Measurements from ENCODE around the gene CRNKL1.
"Not testable (repeated sequence)": the region's sequence is repeated elsewhere in the genome, so short reads cannot be mapped to it uniquely, and the experiment has no call there.

CRNKL1 gene

DNA sequence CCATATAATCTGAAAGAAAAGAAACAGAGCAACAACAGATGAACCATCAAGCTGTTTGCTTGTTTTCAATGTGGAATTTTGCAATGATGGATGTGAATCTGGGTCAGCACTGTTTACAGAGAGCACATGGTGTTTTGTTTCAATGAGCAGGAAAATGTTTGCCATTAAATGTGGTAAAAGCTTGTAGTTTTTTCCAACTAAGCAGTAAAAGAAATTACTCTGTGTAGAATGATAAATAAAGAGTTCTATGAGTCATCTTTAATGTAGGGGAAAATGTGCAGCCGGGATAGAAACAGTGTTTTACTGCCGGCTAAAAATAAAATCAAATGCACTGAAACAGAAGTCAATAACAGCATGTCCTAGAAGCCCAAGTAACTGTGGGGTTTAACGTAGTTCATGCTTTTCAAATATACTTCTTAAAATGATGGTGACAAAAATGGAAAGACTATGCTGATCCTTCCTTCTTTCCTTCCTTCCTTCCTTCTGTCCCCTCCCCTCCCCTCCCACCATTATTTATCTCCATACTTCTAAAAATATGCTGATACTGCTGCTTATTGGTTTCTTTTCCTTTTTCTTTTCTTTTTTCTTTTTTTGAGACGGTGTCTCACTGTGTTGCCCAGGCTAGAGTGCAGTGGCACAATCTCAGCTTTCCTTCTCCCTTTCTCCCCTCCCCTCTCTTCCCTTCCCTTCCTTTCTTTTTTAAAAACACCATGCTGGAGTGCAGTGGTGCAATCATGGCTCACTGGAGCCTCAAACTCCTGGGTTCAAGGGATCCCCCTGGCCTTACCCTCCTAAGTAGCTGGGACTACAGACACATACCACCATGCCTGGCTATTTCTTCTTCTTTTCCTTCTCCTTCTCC lies 41.4 kb downstream of the CRNKL1 start:
- Histone ChIP-seq H2AFZ (ENCODE audit: low read depth, low read length, severe bottlenecking) (no peak overlapping the region), H3K27me3 (ENCODE audit: low read length) (no peaks in the 10 kb centered on the region), H3K9me3 (ENCODE audit: insufficient read depth, low read length) (no peaks in the 10 kb centered on the region), H3K4me3 (ENCODE audit: insufficient read depth, low read length, poor library complexity, severe bottlenecking) (no peak overlapping the region), H3F3A (ENCODE audit: insufficient read depth) (peaks cover 2% of the 10 kb centered on the region; the same call in 1 of the 2 replicates), H3K9me2 (replicated peaks; ENCODE audit: insufficient read depth, low read length) (no peaks in the 10 kb centered on the region), H3K27ac (ENCODE audit: low read depth, low read length) (no peak overlapping the region), H4K20me1 (ENCODE audit: low read depth, low read length) (no peaks in the 10 kb centered on the region), H3K36me3 (ENCODE audit: low read length) (no peaks in the 10 kb centered on the region), H3K4me2 (ENCODE audit: low read depth, low read length, poor library complexity, severe bottlenecking) (no peak overlapping the region), H3K79me2 (ENCODE audit: insufficient read depth, low read length) (no peaks in the 10 kb centered on the region), H3K9ac (ENCODE audit: low read length) (no peak overlapping the region)
- TF ChIP-seq, protein P1, sequence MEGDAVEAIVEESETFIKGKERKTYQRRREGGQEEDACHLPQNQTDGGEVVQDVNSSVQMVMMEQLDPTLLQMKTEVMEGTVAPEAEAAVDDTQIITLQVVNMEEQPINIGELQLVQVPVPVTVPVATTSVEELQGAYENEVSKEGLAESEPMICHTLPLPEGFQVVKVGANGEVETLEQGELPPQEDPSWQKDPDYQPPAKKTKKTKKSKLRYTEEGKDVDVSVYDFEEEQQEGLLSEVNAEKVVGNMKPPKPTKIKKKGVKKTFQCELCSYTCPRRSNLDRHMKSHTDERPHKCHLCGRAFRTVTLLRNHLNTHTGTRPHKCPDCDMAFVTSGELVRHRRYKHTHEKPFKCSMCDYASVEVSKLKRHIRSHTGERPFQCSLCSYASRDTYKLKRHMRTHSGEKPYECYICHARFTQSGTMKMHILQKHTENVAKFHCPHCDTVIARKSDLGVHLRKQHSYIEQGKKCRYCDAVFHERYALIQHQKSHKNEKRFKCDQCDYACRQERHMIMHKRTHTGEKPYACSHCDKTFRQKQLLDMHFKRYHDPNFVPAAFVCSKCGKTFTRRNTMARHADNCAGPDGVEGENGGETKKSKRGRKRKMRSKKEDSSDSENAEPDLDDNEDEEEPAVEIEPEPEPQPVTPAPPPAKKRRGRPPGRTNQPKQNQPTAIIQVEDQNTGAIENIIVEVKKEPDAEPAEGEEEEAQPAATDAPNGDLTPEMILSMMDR (IDR thresholded peaks at IDR 0.05; ENCODE audit: insufficient read depth, low read length, poor library complexity, severe bottlenecking) = no peak
- TF ChIP-seq EZH2phosphoT487 (conservative IDR thresholded peaks at IDR 0.05; ENCODE audit: low read length) = no peak

- Histone ChIP-seq H3K27ac (ENCODE audit: low read depth, low read length) (no peak overlapping the region), H3K79me2 (ENCODE audit: insufficient read depth, low read length) (no peaks in the 10 kb centered on the region), H3K9me3 (ENCODE audit: insufficient read depth, low read length) (no peaks in the 10 kb centered on the region), H3K27me3 (ENCODE audit: low read length) (no peaks in the 10 kb centered on the region), H4K20me1 (ENCODE audit: low read depth, low read length) (no peaks in the 10 kb centered on the region), H3F3A (ENCODE audit: insufficient read depth) (no peaks in the 10 kb centered on the region), H3K4me2 (ENCODE audit: low read depth, low read length, poor library complexity, severe bottlenecking) (no peak overlapping the region), H2AFZ (ENCODE audit: low read depth, low read length, severe bottlenecking) (no peak overlapping the region), H3K9ac (ENCODE audit: low read length) (no peak overlapping the region), H3K9me2 (replicated peaks; ENCODE audit: insufficient read depth, low read length) (no peaks in the 10 kb centered on the region), H3K4me3 (ENCODE audit: insufficient read depth, low read length, poor library complexity, severe bottlenecking) (no peak overlapping the region), H3K36me3 (ENCODE audit: low read length) (no peaks in the 10 kb centered on the region)
- no peak for TF ChIP-seq EZH2phosphoT487 (conservative IDR thresholded peaks at IDR 0.05; ENCODE audit: low read length)
- TF ChIP-seq, protein P1 (IDR thresholded peaks at IDR 0.05; ENCODE audit: insufficient read depth, low read length, poor library complexity, severe bottlenecking) = no peak
Observed at GRCh38 chr20:20009784-20010253, 42.4 kb downstream of the CRNKL1 start.

GRCh38 chr20:20005342-20005741 lies 46.9 kb downstream of the CRNKL1 start:
- Histone ChIP-seq H3K4me2 (ENCODE audit: low read depth, low read length, poor library complexity, severe bottlenecking) (no peak overlapping the region), H3F3A (ENCODE audit: insufficient read depth) (no peaks in the 10 kb centered on the region)

GRCh38 chr20:20003955-20004322 lies 48.3 kb downstream of the CRNKL1 start:
- H3K9me2 ChIP-seq (replicated peaks; ENCODE audit: insufficient read depth, low read length); H3K4me2 ChIP-seq (ENCODE audit: low read depth, low read length, poor library complexity, severe bottlenecking); H3K9me3 ChIP-seq (ENCODE audit: insufficient read depth, low read length); H4K20me1 ChIP-seq (ENCODE audit: low read depth, low read length); H3K27me3 ChIP-seq (ENCODE audit: low read length); H2AFZ ChIP-seq (ENCODE audit: low read depth, low read length, severe bottlenecking); H3K79me2 ChIP-seq (ENCODE audit: insufficient read depth, low read length); H3K9ac ChIP-seq (ENCODE audit: low read length); H3F3A ChIP-seq (ENCODE audit: insufficient read depth); H3K36me3 ChIP-seq (ENCODE audit: low read length); H3K27ac ChIP-seq (ENCODE audit: low read depth, low read length); H3K4me3 ChIP-seq (ENCODE audit: insufficient read depth, low read length, poor library complexity, severe bottlenecking): not testable (repeated sequence)

More at GRCh38 chr20:20005342-20005741, 46.9 kb downstream of the CRNKL1 start:
- no peak overlapping the region for H3K4me3 ChIP-seq (ENCODE audit: insufficient read depth, low read length, poor library complexity, severe bottlenecking)
- H3K27ac ChIP-seq (ENCODE audit: low read depth, low read length) = no peak overlapping the region
- H3K9me3 ChIP-seq (ENCODE audit: insufficient read depth, low read length) = no peaks in the 10 kb centered on the region
- H3K36me3 ChIP-seq (ENCODE audit: low read length) = no peaks in the 10 kb centered on the region
- TF ChIP-seq EZH2phosphoT487 (conservative IDR thresholded peaks at IDR 0.05; ENCODE audit: low read length) = no peak
- TF ChIP-seq, protein P1 (IDR thresholded peaks at IDR 0.05; ENCODE audit: insufficient read depth, low read length, poor library complexity, severe bottlenecking) = no peak
- H2AFZ ChIP-seq (ENCODE audit: low read depth, low read length, severe bottlenecking) = no peak overlapping the region
- no peaks in the 10 kb centered on the region for H4K20me1 ChIP-seq (ENCODE audit: low read depth, low read length)
- no peak overlapping the region for H3K9ac ChIP-seq (ENCODE audit: low read length)
- no peaks in the 10 kb centered on the region for H3K79me2 ChIP-seq (ENCODE audit: insufficient read depth, low read length)
- no peaks in the 10 kb centered on the region for H3K9me2 ChIP-seq (replicated peaks; ENCODE audit: insufficient read depth, low read length)
- H3K27me3 ChIP-seq (ENCODE audit: low read length) = no peaks in the 10 kb centered on the region
